Lower lobe of right lung (tissue), 2 donors: Measurements from ENCODE around the gene VDR. TPM values are rescaled to one million over a fixed set of nuclear protein-coding genes. Genes with fewer than 3 reads are reported as not detected.

Experiments
- ATAC-seq, 2 donors: fragments of 200-7000 bp; cut with Tn5 transposase; one replicate each; pipeline ENCODE4 v1.9.1; 2020 to 2022; ENCODE audit warnings: mild to moderate bottlenecking in 2 of 2, moderate library complexity in 2 of 2
- DNase-seq: peaks from one replicate; pipeline ENCODE4 v3.0.0-alpha.2; 2020
- H3K27ac ChIP-seq: fragments of 200-600 bp; one replicate; pipeline ENCODE4 v1.8.0; 2022
- H3K27me3 ChIP-seq: fragments of 200-600 bp; one replicate; pipeline ENCODE4 v1.8.0; 2022; ENCODE audit warnings: low read depth
- H3K36me3 ChIP-seq: fragments of 200-600 bp; one replicate; pipeline ENCODE4 v1.8.0; 2022; ENCODE audit warnings: mild to moderate bottlenecking
- H3K4me1 ChIP-seq: fragments of 200-600 bp; one replicate; pipeline ENCODE4 v1.8.0; 2022
- H3K4me3 ChIP-seq: fragments of 200-600 bp; one replicate; pipeline ENCODE4 v1.8.0; 2022; ENCODE audit warnings: mild to moderate bottlenecking
- H3K9me3 ChIP-seq: fragments of 200-600 bp; one replicate; pipeline ENCODE4 v1.8.0; 2022
- intact Hi-C: fragments of 100-400 bp; cut with DNase I; formaldehyde crosslinking; loops from one replicate; pipeline ENCODE4 v1.11.0; 2022
- total RNA-seq: library from RNA; stranded (reverse); fragmentation: NEBNext Ultra II Directional; extraction: Animal tissue kit (Norgen Biotek cat#: 25700); gene quantifications from one replicate; pipeline ENCODE4 v1.2.1, GENCODE V29; 2021
- TF ChIP-seq, protein P1 (sequence below): fragments of 200-600 bp; IDR thresholded peaks from one replicate; pipeline ENCODE4 v1.8.0; 2022; ENCODE audit warnings: antibody characterized with exemption, mild to moderate bottlenecking
- donor health status: DM: no; HTN: yes; CAD: no; lungs with severe emphysema.

The VDR gene
- total RNA-seq, 1 donor from 2014 or later: 24.3 TPM

GRCh38 chr12:47794679-47795078, 110.1 kb downstream of the VDR start:
- Histone ChIP-seq H3K9me3 (no peaks in the 10 kb centered on the region), H3K4me1 (peaks cover 14% of the 10 kb centered on the region), H3K27me3 (no peaks in the 10 kb centered on the region), H3K36me3 (peaks cover 94% of the 10 kb centered on the region), H3K27ac (no peak overlapping the region), H3K4me3 (no peak overlapping the region)
- ATAC-seq (no peak), DNase-seq (no peak)
- TF ChIP-seq, protein P1, sequence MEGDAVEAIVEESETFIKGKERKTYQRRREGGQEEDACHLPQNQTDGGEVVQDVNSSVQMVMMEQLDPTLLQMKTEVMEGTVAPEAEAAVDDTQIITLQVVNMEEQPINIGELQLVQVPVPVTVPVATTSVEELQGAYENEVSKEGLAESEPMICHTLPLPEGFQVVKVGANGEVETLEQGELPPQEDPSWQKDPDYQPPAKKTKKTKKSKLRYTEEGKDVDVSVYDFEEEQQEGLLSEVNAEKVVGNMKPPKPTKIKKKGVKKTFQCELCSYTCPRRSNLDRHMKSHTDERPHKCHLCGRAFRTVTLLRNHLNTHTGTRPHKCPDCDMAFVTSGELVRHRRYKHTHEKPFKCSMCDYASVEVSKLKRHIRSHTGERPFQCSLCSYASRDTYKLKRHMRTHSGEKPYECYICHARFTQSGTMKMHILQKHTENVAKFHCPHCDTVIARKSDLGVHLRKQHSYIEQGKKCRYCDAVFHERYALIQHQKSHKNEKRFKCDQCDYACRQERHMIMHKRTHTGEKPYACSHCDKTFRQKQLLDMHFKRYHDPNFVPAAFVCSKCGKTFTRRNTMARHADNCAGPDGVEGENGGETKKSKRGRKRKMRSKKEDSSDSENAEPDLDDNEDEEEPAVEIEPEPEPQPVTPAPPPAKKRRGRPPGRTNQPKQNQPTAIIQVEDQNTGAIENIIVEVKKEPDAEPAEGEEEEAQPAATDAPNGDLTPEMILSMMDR: no peak
- intact Hi-C loops: no loop called here

- ATAC-seq: no peak
- no peak overlapping the region for H3K27ac ChIP-seq
- H3K4me3 ChIP-seq: no peak overlapping the region
- TF ChIP-seq, protein P1: no peak
- peak; percentile 38 for DNase-seq
- peaks cover 98% of the 10 kb centered on the region for H3K36me3 ChIP-seq
- intact Hi-C loops: no loop called here
- H3K9me3 ChIP-seq: no peaks in the 10 kb centered on the region
- H3K4me1 ChIP-seq: no peaks in the 10 kb centered on the region
- no peaks in the 10 kb centered on the region for H3K27me3 ChIP-seq
Measured at GRCh38 chr12:47793015-47793681, 111.6 kb downstream of the VDR start.

DNA sequence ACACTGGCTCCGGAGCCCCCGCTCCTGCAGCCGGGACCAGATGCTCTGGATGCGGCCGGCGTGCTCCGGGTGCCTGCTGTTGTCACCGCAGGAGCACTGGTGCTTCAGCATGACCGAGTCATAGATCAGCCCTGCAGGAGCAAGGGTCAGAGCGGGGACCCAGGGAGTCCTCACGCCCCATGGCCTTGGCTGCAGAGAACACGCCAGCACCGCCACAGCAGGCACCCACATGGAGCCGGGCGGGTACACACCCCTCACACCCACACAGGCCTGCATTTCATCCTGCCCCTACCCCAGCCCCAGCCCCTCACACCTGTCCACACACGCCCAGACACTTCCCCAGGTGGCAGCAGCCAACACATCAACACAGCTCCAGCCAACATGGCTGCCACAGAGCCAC, 112.9 kb downstream of the VDR start:
- H3K27ac ChIP-seq: no peak overlapping the region
- intact Hi-C loops: no loop called here
- H3K4me1 ChIP-seq: no peaks in the 10 kb centered on the region
- DNase-seq (peak; percentile 32), ATAC-seq (no peak)
- H3K27me3 ChIP-seq: no peaks in the 10 kb centered on the region
- no peak overlapping the region for H3K4me3 ChIP-seq
- H3K36me3 ChIP-seq: peaks cover 100% of the 10 kb centered on the region
- TF ChIP-seq, protein P1: no peak
- no peaks in the 10 kb centered on the region for H3K9me3 ChIP-seq

Other genes starting within 250 kb of the VDR start
- gene RPAP3, start 199.0 kb downstream of the VDR start, total RNA-seq: 20.2 TPM
- gene ENDOU, start 179.5 kb downstream of the VDR start, total RNA-seq: not detected
- gene RAPGEF3, start 146.1 kb downstream of the VDR start, total RNA-seq: 44.5 TPM
- 39.9 TPM for gene SLC48A1, start 131.8 kb downstream of the VDR start, total RNA-seq
- 104 TPM for gene HDAC7, start 85.1 kb downstream of the VDR start, total RNA-seq
- 39.3 TPM for gene TMEM106C, start 58.6 kb upstream of the VDR start, total RNA-seq
- not detected for gene COL2A1, start 99.5 kb upstream of the VDR start, total RNA-seq
- gene SENP1, start 201.1 kb upstream of the VDR start, total RNA-seq: 17.2 TPM
- gene PFKM, start 214.4 kb upstream of the VDR start, total RNA-seq: 39.1 TPM